Measurements from ENCODE around the gene RPS27L. TPM values are rescaled to one million over a fixed set of nuclear protein-coding genes. Genes with fewer than 3 reads are reported as not detected.
A peak's percentile ranks its signal among the peaks of the same experiment; 100 is the strongest.

RPS27L gene
- total and polyA plus RNA-seq, 9 of the 15 experiments (the other 6 are each of a cell fraction or from before 2014, with no cell fraction given) = 72.2 to 382 (median 116) TPM

DNA sequence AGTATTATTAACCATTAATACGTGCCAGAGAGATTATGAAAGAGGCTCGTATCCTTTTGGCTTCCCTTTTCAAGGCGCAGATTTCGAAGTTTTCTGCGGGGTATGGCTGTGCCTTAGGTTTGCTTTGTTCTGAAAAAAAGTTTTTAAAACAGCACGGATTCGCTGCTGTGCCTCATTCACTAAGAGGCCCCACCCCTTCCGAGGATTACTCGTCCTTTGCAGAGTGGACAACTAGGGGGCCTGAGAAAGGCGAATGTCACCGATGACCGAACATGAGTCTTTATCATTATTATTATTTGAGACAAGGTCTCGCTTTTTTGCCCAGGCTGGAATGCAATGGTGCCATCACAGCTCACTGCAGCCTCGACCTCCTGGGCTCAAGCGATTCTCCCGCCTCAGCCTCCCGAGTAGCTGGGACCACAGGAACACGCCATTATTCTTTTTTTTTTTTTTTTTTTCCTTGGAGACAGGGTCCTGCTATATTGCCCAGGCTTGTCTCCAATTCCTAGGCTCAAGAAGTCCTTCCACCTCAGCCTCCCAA, 684 bp upstream of the RPS27L start (continued):
- TF ChIP-seq, protein P1, sequence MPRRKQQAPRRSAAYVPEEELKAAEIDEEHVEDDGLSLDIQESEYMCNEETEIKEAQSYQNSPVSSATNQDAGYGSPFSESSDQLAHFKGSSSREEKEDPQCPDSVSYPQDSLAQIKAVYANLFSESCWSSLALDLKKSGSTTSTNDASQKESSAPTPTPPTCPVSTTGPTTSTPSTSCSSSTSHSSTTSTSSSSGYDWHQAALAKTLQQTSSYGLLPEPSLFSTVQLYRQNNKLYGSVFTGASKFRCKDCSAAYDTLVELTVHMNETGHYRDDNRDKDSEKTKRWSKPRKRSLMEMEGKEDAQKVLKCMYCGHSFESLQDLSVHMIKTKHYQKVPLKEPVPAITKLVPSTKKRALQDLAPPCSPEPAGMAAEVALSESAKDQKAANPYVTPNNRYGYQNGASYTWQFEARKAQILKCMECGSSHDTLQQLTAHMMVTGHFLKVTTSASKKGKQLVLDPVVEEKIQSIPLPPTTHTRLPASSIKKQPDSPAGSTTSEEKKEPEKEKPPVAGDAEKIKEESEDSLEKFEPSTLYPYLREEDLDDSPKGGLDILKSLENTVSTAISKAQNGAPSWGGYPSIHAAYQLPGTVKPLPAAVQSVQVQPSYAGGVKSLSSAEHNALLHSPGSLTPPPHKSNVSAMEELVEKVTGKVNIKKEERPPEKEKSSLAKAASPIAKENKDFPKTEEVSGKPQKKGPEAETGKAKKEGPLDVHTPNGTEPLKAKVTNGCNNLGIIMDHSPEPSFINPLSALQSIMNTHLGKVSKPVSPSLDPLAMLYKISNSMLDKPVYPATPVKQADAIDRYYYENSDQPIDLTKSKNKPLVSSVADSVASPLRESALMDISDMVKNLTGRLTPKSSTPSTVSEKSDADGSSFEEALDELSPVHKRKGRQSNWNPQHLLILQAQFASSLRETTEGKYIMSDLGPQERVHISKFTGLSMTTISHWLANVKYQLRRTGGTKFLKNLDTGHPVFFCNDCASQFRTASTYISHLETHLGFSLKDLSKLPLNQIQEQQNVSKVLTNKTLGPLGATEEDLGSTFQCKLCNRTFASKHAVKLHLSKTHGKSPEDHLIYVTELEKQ (CRISPR knock-in tag; IDR thresholded peaks at IDR 0.05) = no peak
- no peak for TF ChIP-seq ZZZ3 (IDR thresholded peaks at IDR 0.05)
- 0 out of 2 replicates have a peak, but pooled peaks have one; percentile 11 for TF ChIP-seq ZKSCAN8 (CRISPR knock-in tag; IDR thresholded peaks at IDR 0.05)
- TF ChIP-seq, protein P2, sequence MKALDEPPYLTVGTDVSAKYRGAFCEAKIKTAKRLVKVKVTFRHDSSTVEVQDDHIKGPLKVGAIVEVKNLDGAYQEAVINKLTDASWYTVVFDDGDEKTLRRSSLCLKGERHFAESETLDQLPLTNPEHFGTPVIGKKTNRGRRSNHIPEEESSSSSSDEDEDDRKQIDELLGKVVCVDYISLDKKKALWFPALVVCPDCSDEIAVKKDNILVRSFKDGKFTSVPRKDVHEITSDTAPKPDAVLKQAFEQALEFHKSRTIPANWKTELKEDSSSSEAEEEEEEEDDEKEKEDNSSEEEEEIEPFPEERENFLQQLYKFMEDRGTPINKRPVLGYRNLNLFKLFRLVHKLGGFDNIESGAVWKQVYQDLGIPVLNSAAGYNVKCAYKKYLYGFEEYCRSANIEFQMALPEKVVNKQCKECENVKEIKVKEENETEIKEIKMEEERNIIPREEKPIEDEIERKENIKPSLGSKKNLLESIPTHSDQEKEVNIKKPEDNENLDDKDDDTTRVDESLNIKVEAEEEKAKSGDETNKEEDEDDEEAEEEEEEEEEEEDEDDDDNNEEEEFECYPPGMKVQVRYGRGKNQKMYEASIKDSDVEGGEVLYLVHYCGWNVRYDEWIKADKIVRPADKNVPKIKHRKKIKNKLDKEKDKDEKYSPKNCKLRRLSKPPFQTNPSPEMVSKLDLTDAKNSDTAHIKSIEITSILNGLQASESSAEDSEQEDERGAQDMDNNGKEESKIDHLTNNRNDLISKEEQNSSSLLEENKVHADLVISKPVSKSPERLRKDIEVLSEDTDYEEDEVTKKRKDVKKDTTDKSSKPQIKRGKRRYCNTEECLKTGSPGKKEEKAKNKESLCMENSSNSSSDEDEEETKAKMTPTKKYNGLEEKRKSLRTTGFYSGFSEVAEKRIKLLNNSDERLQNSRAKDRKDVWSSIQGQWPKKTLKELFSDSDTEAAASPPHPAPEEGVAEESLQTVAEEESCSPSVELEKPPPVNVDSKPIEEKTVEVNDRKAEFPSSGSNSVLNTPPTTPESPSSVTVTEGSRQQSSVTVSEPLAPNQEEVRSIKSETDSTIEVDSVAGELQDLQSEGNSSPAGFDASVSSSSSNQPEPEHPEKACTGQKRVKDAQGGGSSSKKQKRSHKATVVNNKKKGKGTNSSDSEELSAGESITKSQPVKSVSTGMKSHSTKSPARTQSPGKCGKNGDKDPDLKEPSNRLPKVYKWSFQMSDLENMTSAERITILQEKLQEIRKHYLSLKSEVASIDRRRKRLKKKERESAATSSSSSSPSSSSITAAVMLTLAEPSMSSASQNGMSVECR (CRISPR knock-in tag; IDR thresholded peaks at IDR 0.05) = no peak
- peak; percentile 54 for TF ChIP-seq ZNF384 (IDR thresholded peaks at IDR 0.05; ENCODE audit: low read depth, low read length)

Data from K562 (cell line).